GM10266 (cell line): ENCODE results near the gene MBD3.
A peak's percentile ranks its signal among the peaks of the same experiment; 100 is the strongest.

Experiments
- DNase-seq: peaks from one replicate; pipeline ENCODE4 v3.0.0; 2012; ENCODE audit errors: extremely low spot score
- TF ChIP-seq, protein P1 (sequence below): IDR thresholded peaks from 2 replicates; pipeline ENCODE4 v1.5.1; 2012; ENCODE audit warnings: mild to moderate bottlenecking, low read depth; ENCODE audit not compliant: control insufficient read depth, insufficient read depth; ENCODE audit errors: missing control alignments

The MBD3 gene

DNA sequence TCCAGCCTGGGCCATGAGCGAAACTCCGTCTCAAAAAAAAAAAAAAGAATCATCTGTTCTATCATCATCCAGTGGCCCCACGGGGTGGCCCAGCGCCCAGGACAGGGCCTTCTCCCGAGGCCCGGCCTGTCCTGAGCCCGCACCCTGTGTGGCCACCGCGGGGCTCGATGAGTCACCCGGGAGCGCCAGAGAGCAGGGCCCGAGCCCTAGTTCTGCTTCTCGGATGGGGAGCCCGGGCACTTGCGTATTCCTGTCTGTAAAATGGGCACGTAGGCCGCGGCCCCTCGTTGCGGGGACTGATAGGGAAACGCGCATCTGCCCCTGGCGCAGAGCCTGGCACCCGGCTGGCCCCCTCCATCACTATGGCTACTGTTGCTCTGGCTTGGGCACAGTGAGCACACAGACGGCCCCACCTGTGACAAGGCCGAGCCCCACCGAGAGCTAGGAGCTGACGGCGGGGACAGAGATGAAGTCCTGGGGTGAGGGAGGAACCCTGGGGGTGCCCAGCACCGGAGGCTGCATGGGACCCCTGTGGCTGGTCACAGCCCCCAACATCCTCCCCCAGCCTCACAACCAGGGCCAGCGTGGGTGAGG lies 33.8 kb upstream of the MBD3 start:
- no peak for DNase-seq
- TF ChIP-seq, protein P1, sequence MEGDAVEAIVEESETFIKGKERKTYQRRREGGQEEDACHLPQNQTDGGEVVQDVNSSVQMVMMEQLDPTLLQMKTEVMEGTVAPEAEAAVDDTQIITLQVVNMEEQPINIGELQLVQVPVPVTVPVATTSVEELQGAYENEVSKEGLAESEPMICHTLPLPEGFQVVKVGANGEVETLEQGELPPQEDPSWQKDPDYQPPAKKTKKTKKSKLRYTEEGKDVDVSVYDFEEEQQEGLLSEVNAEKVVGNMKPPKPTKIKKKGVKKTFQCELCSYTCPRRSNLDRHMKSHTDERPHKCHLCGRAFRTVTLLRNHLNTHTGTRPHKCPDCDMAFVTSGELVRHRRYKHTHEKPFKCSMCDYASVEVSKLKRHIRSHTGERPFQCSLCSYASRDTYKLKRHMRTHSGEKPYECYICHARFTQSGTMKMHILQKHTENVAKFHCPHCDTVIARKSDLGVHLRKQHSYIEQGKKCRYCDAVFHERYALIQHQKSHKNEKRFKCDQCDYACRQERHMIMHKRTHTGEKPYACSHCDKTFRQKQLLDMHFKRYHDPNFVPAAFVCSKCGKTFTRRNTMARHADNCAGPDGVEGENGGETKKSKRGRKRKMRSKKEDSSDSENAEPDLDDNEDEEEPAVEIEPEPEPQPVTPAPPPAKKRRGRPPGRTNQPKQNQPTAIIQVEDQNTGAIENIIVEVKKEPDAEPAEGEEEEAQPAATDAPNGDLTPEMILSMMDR: no peak

DNA sequence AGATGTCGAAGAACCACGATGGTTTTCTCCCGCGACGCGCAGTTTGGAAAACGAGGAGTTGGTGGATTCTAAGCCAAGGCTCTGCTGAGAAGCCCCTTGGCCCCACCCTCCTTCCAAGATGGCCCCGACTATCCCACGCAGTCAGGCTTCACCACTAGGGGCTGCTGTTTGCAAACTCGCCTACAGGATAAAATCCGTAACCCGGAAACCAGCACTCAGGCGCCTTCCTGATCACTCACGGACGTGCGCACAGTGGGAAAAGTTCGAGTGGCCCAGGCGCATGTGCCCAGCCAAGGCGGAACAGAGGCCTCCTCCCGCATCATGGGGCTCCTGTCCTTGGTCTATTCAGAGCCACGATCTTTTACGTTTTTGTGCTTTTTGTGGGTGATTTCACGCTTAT lies 31.8 kb upstream of the MBD3 start:
- peak; percentile 71 for DNase-seq
- TF ChIP-seq, protein P1: peak; percentile 54

DNA sequence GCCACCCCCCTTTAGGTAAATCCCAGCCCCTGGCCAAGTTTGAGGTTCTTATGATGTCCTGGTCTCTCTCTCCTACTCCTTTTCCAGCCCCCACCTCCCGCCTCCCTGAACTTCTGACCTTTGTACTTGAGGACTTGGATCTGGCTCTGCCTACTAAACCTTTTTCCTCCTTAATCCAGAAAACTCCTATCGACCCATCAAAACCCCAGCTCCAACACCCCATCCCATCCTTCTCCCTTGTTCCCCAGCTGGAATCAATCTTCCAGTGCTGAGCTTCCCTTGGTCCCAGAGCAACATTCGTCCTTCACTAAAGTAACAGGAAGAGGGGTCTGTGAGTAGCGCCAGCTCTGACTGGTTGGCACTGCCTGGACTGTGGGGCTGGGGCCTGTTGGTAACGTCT lies 29.9 kb upstream of the MBD3 start:
- DNase-seq: no peak
- TF ChIP-seq, protein P1: no peak

DNA sequence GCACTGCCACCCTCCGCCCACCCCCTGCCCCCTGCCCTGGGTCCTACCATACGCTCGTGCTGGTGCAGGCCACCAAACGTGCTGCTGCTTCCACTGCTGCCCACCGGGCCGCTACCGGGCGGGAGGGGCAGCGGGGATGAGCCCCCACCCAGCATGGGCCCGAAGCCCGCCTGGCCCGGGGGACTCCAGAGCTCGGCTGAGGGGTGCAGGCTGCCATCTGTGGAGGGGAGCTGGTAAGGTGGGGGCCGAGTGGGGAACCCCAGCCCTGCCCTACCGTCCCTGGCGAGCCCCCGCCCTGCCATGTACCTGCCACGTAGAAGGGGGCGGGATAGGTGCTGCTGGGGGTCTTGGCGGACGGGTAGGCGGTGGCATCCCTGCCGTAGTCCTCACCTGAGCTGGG lies 29.3 kb upstream of the MBD3 start:
- DNase-seq: no peak
- TF ChIP-seq, protein P1: no peak

DNA sequence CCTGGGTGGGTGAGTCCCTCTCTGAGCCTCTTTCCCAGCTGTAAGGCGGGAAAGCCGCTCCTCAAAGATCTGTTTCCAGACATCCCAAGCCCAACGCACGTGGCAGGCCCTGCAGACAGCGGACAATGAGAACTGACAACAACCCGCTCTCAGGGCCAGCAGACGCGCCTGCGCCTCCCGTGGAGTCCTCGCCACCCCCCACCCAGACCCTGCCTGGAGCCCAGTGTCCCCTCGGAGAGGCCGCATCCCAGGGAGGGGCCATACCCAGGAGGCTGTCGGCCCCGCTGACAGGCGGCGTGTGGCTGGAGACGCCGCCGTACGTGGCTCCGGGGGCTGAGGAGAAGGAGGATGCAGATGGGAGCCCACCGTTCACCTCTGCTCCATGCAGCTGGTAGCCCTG lies 28.9 kb upstream of the MBD3 start:
- DNase-seq: no peak
- TF ChIP-seq, protein P1: no peak

DNA sequence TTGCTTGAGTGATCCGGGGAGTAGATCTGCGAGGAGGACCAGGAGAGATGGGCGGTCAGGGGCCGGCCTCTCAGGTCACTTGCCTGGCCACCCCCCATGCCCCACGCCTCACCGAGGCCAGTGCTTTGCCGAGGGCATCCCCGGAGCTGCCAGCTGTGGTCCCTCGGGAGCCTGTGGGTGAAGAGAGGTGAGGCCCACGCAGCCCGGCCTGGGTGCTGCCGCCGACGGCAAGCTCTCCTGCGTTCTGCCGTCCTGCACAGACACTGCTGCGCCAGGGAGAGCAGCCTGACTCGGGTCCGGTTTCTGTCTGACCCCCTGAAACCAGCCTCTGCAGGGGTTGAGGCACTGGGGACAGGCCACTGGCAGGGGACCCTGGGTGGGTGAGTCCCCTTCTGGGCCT lies 28.4 kb upstream of the MBD3 start:
- TF ChIP-seq, protein P1: no peak
- no peak for DNase-seq

DNA sequence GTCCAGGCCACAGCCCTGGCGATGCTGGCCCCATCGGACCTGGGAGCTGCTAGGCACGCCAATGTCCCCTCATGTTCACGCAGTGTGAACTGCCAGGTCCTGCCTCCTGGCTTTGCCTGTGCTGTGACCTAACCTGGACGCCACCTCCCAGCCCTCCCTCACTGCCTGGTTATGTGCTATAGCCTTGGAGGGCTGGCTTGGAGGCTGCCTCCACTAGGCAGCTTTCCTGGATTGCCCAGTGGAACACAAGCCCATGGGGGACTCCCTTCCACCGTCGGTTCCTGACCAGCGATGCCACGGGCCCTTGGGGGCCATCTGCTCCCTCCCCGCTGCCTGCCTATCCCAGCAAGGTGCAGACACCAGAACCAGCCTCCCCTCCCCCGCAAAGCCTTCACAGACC lies 27.8 kb upstream of the MBD3 start:
- no peak for DNase-seq
- TF ChIP-seq, protein P1: no peak
